IPS-15b (cell line): ENCODE data around the gene MDFIC.
"Not testable (repeated sequence)": the region's sequence is repeated elsewhere in the genome, so short reads cannot be mapped to it uniquely, and the experiment has no call there.

Experiments used
- H3K27me3 ChIP-seq: one replicate; pipeline ENCODE4 v1.6.1; 2013; ENCODE audit warnings: low read length; ENCODE audit not compliant: control insufficient read depth, insufficient read depth
- H3K36me3 ChIP-seq: one replicate; pipeline ENCODE4 v1.6.1; 2013; ENCODE audit warnings: low read length; ENCODE audit not compliant: control insufficient read depth, insufficient read depth
- H3K4me1 ChIP-seq: one replicate; pipeline ENCODE4 v1.6.1; 2013; ENCODE audit warnings: mild to moderate bottlenecking, low read length; ENCODE audit not compliant: control insufficient read depth, insufficient read depth
- H3K4me3 ChIP-seq: one replicate; pipeline ENCODE4 v1.5.1; 2013; ENCODE audit warnings: low read depth, low read length
- H3K9ac ChIP-seq: one replicate; pipeline ENCODE4 v1.6.1; 2013; ENCODE audit warnings: low read depth, mild to moderate bottlenecking, low read length
- H3K9me3 ChIP-seq: one replicate; pipeline ENCODE4 v1.6.1; 2013; ENCODE audit warnings: mild to moderate bottlenecking, low read length; ENCODE audit not compliant: control insufficient read depth, insufficient read depth

Gene MDFIC

DNA sequence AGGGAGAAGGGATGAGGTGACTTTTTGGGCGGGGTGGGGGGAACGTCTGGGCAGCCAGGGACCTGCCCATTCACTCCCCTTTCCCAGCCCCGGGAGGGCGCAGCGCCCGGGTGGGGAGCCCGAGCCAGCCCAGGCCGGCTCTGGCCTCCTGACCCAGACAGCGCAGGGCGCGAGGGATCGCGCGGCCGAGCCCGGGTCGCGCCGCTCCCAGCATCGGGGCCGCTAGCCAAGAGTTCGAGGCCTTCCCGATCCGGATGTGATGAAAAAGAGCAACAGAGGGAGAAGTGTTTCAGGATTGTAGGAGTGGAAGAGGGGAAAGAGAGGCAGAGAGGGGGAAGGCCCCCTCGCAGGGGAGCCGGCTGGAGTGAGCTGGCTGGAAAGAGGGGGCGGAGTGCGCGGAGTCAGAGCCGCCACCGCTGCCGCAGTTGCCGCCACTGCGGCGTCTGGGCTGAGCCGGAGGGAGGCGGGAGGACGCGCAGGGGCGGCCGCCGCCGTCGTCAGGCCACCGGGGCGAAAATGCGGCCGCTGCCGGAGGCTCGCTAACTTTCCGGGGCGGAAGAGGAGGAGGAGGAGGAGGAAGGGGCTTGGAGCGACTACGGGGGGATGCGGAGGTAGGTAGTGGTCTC is at the start of gene MDFIC:
TSS of gene MDFIC (plus strand) at position 69 of the 626 bp plus-strand sequence. CDS start 940 bp downstream, outside the sequence.
- H3K9ac ChIP-seq, result peak within 1 kb of the TSS; percentile 72
- peak within 1 kb of the TSS; percentile 69 for H3K4me3 ChIP-seq

DNA sequence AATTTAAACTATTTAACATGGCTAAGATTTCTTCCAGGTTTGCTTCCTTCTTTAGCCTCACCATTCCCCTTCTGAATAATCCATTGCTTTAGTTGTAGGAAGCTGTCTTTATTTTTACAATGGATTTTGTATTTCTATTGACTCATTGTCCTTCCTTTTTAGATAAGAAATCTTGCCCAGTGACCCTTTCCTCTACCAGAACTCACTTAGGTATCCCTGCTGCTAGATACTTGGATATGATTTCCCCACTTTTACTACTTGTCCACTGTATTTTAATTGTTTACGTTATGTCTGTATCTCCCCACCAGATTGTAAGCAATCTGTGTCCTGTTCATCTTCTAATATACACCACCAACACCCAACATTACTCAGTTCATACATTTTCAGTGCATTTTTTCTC is 47.7 kb upstream of the MDFIC start:
- Histone ChIP-seq H3K9ac (no peak overlapping the region), H3K4me1 (no peaks in the 10 kb centered on the region), H3K4me3 (no peak overlapping the region), H3K27me3 (no peaks in the 10 kb centered on the region), H3K9me3 (no peaks in the 10 kb centered on the region), H3K36me3 (no peaks in the 10 kb centered on the region)

More for the DNA sequence above, at the start of gene MDFIC:
- Histone ChIP-seq H3K36me3 (no peaks in the 10 kb centered on the region), H3K9me3 (no peaks in the 10 kb centered on the region), H3K27me3 (peaks cover 22% of the 10 kb centered on the region), H3K4me1 (peaks cover 5% of the 10 kb centered on the region)

DNA sequence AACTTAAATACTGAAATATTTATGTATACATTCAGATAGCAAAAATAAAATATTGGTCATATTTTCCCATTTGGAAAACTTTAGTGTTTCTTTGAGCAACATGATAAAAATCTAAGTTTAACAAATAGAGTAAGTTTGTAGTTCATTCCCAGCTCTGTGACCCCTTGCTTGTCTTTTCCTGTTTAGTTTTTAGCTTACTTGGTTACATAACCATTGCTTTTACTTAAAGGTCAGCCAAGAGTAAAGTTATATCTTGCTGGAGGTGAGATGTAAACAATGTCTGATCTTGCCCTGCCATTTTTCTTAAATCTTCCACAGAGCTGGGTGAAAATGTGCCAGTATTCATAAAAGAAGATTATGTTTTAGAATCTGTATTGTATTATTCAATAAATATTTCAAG is 46.7 kb upstream of the MDFIC start:
- Histone ChIP-seq H3K36me3 (no peaks in the 10 kb centered on the region), H3K9ac (no peak overlapping the region), H3K27me3 (no peaks in the 10 kb centered on the region), H3K4me1 (no peaks in the 10 kb centered on the region), H3K9me3 (no peaks in the 10 kb centered on the region), H3K4me3 (no peak overlapping the region)

DNA sequence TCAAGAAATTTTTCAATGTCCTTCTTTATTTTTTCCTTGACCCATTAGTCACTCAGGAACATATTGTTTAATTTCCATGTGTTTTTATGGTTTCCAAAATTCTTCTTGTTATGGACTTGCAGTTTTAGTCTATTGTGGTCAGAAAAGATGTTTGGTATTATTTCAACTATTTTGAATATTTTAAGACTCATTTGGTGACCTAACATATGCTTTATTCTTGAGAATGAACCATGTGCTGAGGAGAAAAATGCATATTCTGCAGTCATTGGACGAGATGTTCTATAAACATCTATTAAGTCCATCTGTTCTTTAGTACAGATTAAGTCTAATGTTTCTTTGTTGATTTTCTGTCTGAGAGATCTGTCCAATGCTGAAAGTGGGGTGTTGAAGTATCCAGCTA is 42.3 kb upstream of the MDFIC start:
- no peak overlapping the region for H3K9ac ChIP-seq
- H3K27me3 ChIP-seq, result no peaks in the 10 kb centered on the region
- no peaks in the 10 kb centered on the region for H3K4me1 ChIP-seq
- H3K4me3 ChIP-seq, result no peak overlapping the region
- H3K9me3 ChIP-seq, result no peaks in the 10 kb centered on the region
- H3K36me3 ChIP-seq, result no peaks in the 10 kb centered on the region

- H3K9ac ChIP-seq, result no peak overlapping the region
- H3K36me3 ChIP-seq, result no peaks in the 10 kb centered on the region
- H3K4me3 ChIP-seq, result no peak overlapping the region
- no peaks in the 10 kb centered on the region for H3K9me3 ChIP-seq
- no peaks in the 10 kb centered on the region for H3K27me3 ChIP-seq
- H3K4me1 ChIP-seq, result no peaks in the 10 kb centered on the region
These were observed 36.1 kb upstream of the MDFIC start for GRCh38 chr7:114885836-114886235.

GRCh38 chr7:114886241-114886640 is 35.7 kb upstream of the MDFIC start:
- Histone ChIP-seq H3K9ac (no peak overlapping the region), H3K4me1 (no peaks in the 10 kb centered on the region), H3K9me3 (no peaks in the 10 kb centered on the region), H3K4me3 (no peak overlapping the region), H3K36me3 (no peaks in the 10 kb centered on the region), H3K27me3 (no peaks in the 10 kb centered on the region)

DNA sequence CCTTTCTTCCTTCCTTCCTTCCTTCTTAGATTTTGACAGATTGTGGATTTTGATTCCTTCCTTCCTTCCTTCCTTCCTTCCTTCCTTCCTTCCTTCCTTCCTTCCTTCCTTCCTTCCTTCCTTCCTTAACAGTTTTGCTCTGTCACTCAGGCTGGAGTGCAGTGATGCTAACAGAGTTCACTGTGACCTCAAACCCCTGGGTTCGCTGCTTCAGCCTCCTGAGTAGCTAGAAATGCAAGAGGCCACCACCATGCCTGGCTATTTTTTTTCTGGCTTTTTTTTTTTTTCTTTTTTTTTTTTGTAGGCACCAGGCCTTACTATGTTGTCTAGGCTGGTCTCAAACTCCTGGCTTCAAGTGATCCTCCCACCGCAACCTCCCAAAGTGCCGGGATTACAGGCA is 32.8 kb upstream of the MDFIC start:
- not testable (repeated sequence) for H3K9me3 ChIP-seq

GRCh38 chr7:114889646-114890285 is 32.1 kb upstream of the MDFIC start:
- Histone ChIP-seq H3K27me3 (no peaks in the 10 kb centered on the region), H3K36me3 (no peaks in the 10 kb centered on the region), H3K9ac (no peak overlapping the region), H3K9me3 (no peaks in the 10 kb centered on the region), H3K4me3 (no peak overlapping the region), H3K4me1 (no peaks in the 10 kb centered on the region)

More for the DNA sequence above, 32.8 kb upstream of the MDFIC start:
- H3K4me3 ChIP-seq, H3K36me3 ChIP-seq, H3K9ac ChIP-seq, H3K27me3 ChIP-seq, H3K4me1 ChIP-seq: not testable (repeated sequence)

GRCh38 chr7:114890561-114890960 is 31.3 kb upstream of the MDFIC start:
- Histone ChIP-seq H3K4me3 (no peak overlapping the region), H3K4me1 (no peaks in the 10 kb centered on the region), H3K27me3 (no peaks in the 10 kb centered on the region), H3K36me3 (no peaks in the 10 kb centered on the region), H3K9me3 (no peaks in the 10 kb centered on the region), H3K9ac (no peak overlapping the region)

DNA sequence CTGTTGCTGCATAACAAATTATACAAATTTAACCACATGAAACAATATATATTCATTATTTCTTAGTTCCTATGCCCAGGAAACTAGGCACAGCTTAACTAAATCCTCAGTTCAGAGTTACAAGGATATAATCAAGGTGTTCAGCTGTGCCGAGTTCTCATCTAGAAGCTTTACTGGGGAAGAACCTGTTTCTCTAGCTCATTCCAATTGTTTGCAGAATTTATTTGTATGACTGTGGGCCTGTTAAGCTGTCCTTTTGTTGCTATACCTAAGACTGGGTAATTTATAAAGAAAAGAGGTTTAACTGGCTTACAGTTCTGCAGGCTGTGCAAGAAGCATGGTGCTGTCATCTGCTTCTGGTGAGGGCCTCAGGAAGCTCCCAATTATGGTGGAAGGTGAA is 21.8 kb upstream of the MDFIC start:
- H3K9ac ChIP-seq, result no peak overlapping the region

DNA sequence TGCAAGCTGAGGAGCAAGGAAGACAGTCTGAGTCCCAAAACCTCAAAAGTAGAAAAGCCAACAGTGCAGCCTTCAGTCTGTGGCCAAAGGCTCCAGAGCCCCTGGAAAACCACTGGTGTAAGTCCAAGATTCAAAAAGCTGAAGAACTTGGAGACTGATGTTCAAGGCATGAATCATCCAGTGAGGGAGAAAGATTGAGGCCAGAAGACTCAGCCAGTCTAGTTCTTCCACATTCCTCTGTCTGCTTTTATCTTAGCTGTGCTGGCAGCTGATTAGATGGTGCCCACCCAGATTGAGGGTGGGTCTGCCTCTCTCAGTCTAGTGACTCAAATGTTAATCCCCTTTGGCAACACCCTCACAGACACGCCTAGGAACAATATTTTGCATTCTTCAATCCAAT is 20.1 kb upstream of the MDFIC start:
- no peaks in the 10 kb centered on the region for H3K36me3 ChIP-seq
- no peaks in the 10 kb centered on the region for H3K9me3 ChIP-seq
- no peaks in the 10 kb centered on the region for H3K27me3 ChIP-seq
- H3K4me3 ChIP-seq, result no peak overlapping the region
- no peak overlapping the region for H3K9ac ChIP-seq
- no peaks in the 10 kb centered on the region for H3K4me1 ChIP-seq

More for the DNA sequence above, 21.8 kb upstream of the MDFIC start:
- Histone ChIP-seq H3K9me3 (no peaks in the 10 kb centered on the region), H3K4me3 (no peak overlapping the region), H3K4me1 (no peaks in the 10 kb centered on the region), H3K27me3 (no peaks in the 10 kb centered on the region), H3K36me3 (no peaks in the 10 kb centered on the region)

DNA sequence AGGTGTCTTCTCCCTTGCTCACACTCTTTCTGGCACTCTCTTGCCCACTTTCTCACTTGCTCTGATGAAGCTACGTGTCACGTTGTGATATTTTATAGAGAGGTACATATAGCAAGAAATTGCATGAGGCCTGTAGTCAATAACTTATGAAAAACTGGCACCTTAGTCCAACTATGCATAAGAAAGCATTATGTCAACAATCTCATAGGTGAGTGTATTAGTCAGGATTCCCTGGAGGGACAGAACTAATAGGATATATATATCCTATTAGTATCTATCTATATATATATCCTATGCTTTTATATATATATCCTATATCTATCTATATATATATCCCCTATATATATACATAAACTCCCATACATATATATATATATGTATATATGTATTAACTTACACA is 18.8 kb upstream of the MDFIC start:
- Histone ChIP-seq H3K27me3 (no peaks in the 10 kb centered on the region), H3K36me3 (no peaks in the 10 kb centered on the region), H3K4me1 (no peaks in the 10 kb centered on the region), H3K9me3 (no peaks in the 10 kb centered on the region), H3K9ac (no peak overlapping the region), H3K4me3 (no peak overlapping the region)
